HCT116 (cell line): Measurements from ENCODE around the gene TMTC1.

Experiments
- ATF3 ChIP-seq: IDR thresholded peaks from 2 replicates; pipeline ENCODE4 v1.6.1; 2012
- CBX3 ChIP-seq: IDR thresholded peaks from 2 replicates; pipeline ENCODE4 v1.6.1; 2012; ENCODE audit warnings: low read depth
- CEBPB ChIP-seq: IDR thresholded peaks from 2 replicates; pipeline ENCODE4 v1.6.1; 2012; ENCODE audit warnings: low read depth
- CTCF ChIP-seq, 3 experiments: fragments of 200-600 bp in 1 of 3; sonication (generic) in 1 of 3; IDR thresholded peaks in 2 of 3; conservative IDR thresholded peaks in 1 of 3; 2 replicates each; pipeline ENCODE4 v1.5.1; 2012 to 2017; ENCODE audit warnings: low read depth in 2 of 3, low read length in 2 of 3, antibody characterized with exemption in 1 of 3, borderline replicate concordance in 1 of 3, control low read depth in 1 of 3, mild to moderate bottlenecking in 1 of 3, mixed read lengths in 1 of 3, mixed run types in 1 of 3, moderate library complexity in 1 of 3; ENCODE audit not compliant: insufficient read depth in 1 of 3
- EGR1 ChIP-seq: IDR thresholded peaks from 2 replicates; pipeline ENCODE4 v1.6.1; 2012; ENCODE audit warnings: low read depth
- EZH2 ChIP-seq: fragments of 200-600 bp; sonication (generic); IDR thresholded peaks from 2 replicates; pipeline ENCODE4 v1.6.1; 2017; ENCODE audit warnings: antibody characterized with exemption, mixed run types
- POLR2A ChIP-seq: IDR thresholded peaks from 2 replicates; pipeline ENCODE4 v1.7.0; 2011; ENCODE audit warnings: borderline replicate concordance; ENCODE audit not compliant: insufficient read depth, insufficient read length; ENCODE audit errors: extremely low read depth
- POLR2AphosphoS5 ChIP-seq: IDR thresholded peaks from 2 replicates; pipeline ENCODE4 v1.6.1; 2011; ENCODE audit warnings: mild to moderate bottlenecking, low read depth, low read length, moderate library complexity
- RAD21 ChIP-seq: IDR thresholded peaks from 2 replicates; pipeline ENCODE4 v1.6.1; 2012; ENCODE audit warnings: low read depth, mild to moderate bottlenecking
- TCF7L2 ChIP-seq: IDR thresholded peaks from 2 replicates; pipeline ENCODE4 v1.7.0; 2011; ENCODE audit warnings: borderline replicate concordance, inconsistent platforms; ENCODE audit not compliant: insufficient read depth, insufficient read length; ENCODE audit errors: extremely low read depth
- YY1 ChIP-seq: IDR thresholded peaks from 2 replicates; pipeline ENCODE4 v1.6.1; 2011; ENCODE audit warnings: low read length, low read depth, moderate library complexity, mild to moderate bottlenecking; ENCODE audit not compliant: insufficient replicate concordance; ENCODE audit errors: extremely low read depth

GRCh38 chr12:29644536-29645162 lies 139.1 kb downstream of the TMTC1 start:
- TF ChIP-seq CBX3 (no peak), EZH2 (no peak), POLR2AphosphoS5 (no peak), TCF7L2 (no peak), CTCF (IDR thresholded peaks at IDR 0.05 in 2 of 3, conservative IDR thresholded peaks at IDR 0.05 in 1 of 3; ENCODE audit: borderline replicate concordance in 1 of 3, insufficient read depth in 1 of 3, low read depth in 2 of 3, low read length in 2 of 3) (no peak), EGR1 (no peak), POLR2A (no peak), CEBPB (no peak), ATF3 (no peak), YY1 (no peak), RAD21 (no peak)
